GM13977 (cell line): ENCODE data around the gene SLC19A1.

Experiments used
- DNase-seq: peaks from one replicate; pipeline ENCODE4 v3.0.0; 2012; ENCODE audit warnings: low spot score
- CTCF ChIP-seq: IDR thresholded peaks from 2 replicates; pipeline ENCODE4 v1.5.1; 2012; ENCODE audit warnings: mild to moderate bottlenecking, control low read depth; ENCODE audit not compliant: insufficient read depth; ENCODE audit errors: extremely low read depth, missing control alignments
- in situ Hi-C: fragments of 300-500 bp; cut with MboI; formaldehyde crosslinking; loops from one replicate; pipeline ENCODE4 v1.12.0; 2022; ENCODE audit warnings: low sequenced_read_pairs, low pct_unique_long_range_greater_than_20kb, mixed read lengths, inconsistent platforms; ENCODE audit not compliant: unreplicated experiment

Gene SLC19A1

GRCh38 chr21:45489722-45489982 lies 52.6 kb downstream of the SLC19A1 start:
- in situ Hi-C loops = no loop called here
- no peak for TF ChIP-seq CTCF
- DNase-seq = no peak

- in situ Hi-C loops = no loop called here
- DNase-seq = no peak
- TF ChIP-seq CTCF = no peak
Observed at GRCh38 chr21:45488931-45489721, 53.1 kb downstream of the SLC19A1 start.

GRCh38 chr21:45487891-45488600 lies 54.2 kb downstream of the SLC19A1 start:
- no peak for TF ChIP-seq CTCF
- in situ Hi-C loops = no loop called here
- no peak for DNase-seq

- DNase-seq = no peak
- in situ Hi-C loops = no loop called here
- TF ChIP-seq CTCF = no peak
Observed at GRCh38 chr21:45487161-45487806, 55.0 kb downstream of the SLC19A1 start.

GRCh38 chr21:45486443-45487160 lies 55.6 kb downstream of the SLC19A1 start:
- DNase-seq = no peak
- TF ChIP-seq CTCF = no peak
- in situ Hi-C loops = no loop called here

- DNase-seq = no peak
- in situ Hi-C loops = no loop called here
- TF ChIP-seq CTCF = no peak
Observed at GRCh38 chr21:45485686-45486442, 56.4 kb downstream of the SLC19A1 start.
